ENCODE results near the gene TSC2.
A peak's percentile ranks its signal among the peaks of the same experiment; 100 is the strongest.
"Not testable (repeated sequence)": the region's sequence is repeated elsewhere in the genome, so short reads cannot be mapped to it uniquely, and the experiment has no call there.

Gene TSC2

GRCh38 chr16:2011726-2012125, 36.1 kb upstream of the TSC2 start:
- DNase-seq: not testable (repeated sequence)

- DNase-seq: no peak
These were observed 34.3 kb upstream of the TSC2 start for GRCh38 chr16:2013527-2013926.

GRCh38 chr16:2015117-2015946, 32.5 kb upstream of the TSC2 start:
- peak in 1 of 2 donors; percentile 58 for DNase-seq

GRCh38 chr16:2015947-2016208, 31.9 kb upstream of the TSC2 start:
- DNase-seq: no peak

- no peak for DNase-seq
These were observed 31.3 kb upstream of the TSC2 start for GRCh38 chr16:2016407-2016922.

GRCh38 chr16:2019518-2019920, 28.3 kb upstream of the TSC2 start, which contains the start of gene NPW:
TSS of gene NPW (plus strand) at chr16:2019785.
- peak in 1 of 2 donors; percentile 24 for DNase-seq

GRCh38 chr16:2019921-2020831, 27.6 kb upstream of the TSC2 start:
- no peak for DNase-seq

GRCh38 chr16:2022723-2023091, 25.1 kb upstream of the TSC2 start:
- DNase-seq: no peak

- DNase-seq: peak; percentile 93 to 96
These were observed 24.4 kb upstream of the TSC2 start for GRCh38 chr16:2023092-2024031.

- no peak for DNase-seq
These were observed 23.8 kb upstream of the TSC2 start for GRCh38 chr16:2024032-2024420.

GRCh38 chr16:2025251-2025650, 22.5 kb upstream of the TSC2 start:
- DNase-seq: no peak

- no peak for DNase-seq
These were observed 21.8 kb upstream of the TSC2 start for GRCh38 chr16:2025878-2026460.

- no peak for DNase-seq
These were observed 21.2 kb upstream of the TSC2 start, which contains the start of gene NHERF2 for GRCh38 chr16:2026461-2027023. TSS of gene NHERF2 (plus strand) at chr16:2026902. CDS start at chr16:2027006, 104 bp downstream.

GRCh38 chr16:2027024-2028010, 20.5 kb upstream of the TSC2 start:
- DNase-seq: no peak

- DNase-seq: no peak
These were observed 19.6 kb upstream of the TSC2 start for GRCh38 chr16:2028146-2028545.

GRCh38 chr16:2028620-2029220, 19.1 kb upstream of the TSC2 start:
- no peak for DNase-seq

GRCh38 chr16:2029350-2029749, 18.4 kb upstream of the TSC2 start:
- DNase-seq: no peak

GRCh38 chr16:2030036-2030435, 17.7 kb upstream of the TSC2 start:
- no peak for DNase-seq

GRCh38 chr16:2031081-2031577, 16.7 kb upstream of the TSC2 start:
- DNase-seq: no peak
